ENCODE data around the gene IFI35. TPM values are rescaled to one million over a fixed set of nuclear protein-coding genes. Genes with fewer than 3 reads are reported as not detected.

The IFI35 gene
- total RNA-seq, 4 donors from 2014 or later = 20.7 to 44.1 (median 24.8) TPM

- TF ChIP-seq, protein P1, sequence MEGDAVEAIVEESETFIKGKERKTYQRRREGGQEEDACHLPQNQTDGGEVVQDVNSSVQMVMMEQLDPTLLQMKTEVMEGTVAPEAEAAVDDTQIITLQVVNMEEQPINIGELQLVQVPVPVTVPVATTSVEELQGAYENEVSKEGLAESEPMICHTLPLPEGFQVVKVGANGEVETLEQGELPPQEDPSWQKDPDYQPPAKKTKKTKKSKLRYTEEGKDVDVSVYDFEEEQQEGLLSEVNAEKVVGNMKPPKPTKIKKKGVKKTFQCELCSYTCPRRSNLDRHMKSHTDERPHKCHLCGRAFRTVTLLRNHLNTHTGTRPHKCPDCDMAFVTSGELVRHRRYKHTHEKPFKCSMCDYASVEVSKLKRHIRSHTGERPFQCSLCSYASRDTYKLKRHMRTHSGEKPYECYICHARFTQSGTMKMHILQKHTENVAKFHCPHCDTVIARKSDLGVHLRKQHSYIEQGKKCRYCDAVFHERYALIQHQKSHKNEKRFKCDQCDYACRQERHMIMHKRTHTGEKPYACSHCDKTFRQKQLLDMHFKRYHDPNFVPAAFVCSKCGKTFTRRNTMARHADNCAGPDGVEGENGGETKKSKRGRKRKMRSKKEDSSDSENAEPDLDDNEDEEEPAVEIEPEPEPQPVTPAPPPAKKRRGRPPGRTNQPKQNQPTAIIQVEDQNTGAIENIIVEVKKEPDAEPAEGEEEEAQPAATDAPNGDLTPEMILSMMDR (IDR thresholded peaks at IDR 0.05; ENCODE audit: low read depth) = no peak
Observed at GRCh38 chr17:43020789-43021740, 14.5 kb downstream of the IFI35 start.

GRCh38 chr17:43021741-43022512, 15.3 kb downstream of the IFI35 start, which contains the start of gene VAT1:
Gene VAT1, minus strand, starts transcription at chr17:43022385. Its CDS starts 63 bp downstream, at chr17:43022322.
- TF ChIP-seq, protein P1 (IDR thresholded peaks at IDR 0.05; ENCODE audit: low read depth) = no peak

DNA sequence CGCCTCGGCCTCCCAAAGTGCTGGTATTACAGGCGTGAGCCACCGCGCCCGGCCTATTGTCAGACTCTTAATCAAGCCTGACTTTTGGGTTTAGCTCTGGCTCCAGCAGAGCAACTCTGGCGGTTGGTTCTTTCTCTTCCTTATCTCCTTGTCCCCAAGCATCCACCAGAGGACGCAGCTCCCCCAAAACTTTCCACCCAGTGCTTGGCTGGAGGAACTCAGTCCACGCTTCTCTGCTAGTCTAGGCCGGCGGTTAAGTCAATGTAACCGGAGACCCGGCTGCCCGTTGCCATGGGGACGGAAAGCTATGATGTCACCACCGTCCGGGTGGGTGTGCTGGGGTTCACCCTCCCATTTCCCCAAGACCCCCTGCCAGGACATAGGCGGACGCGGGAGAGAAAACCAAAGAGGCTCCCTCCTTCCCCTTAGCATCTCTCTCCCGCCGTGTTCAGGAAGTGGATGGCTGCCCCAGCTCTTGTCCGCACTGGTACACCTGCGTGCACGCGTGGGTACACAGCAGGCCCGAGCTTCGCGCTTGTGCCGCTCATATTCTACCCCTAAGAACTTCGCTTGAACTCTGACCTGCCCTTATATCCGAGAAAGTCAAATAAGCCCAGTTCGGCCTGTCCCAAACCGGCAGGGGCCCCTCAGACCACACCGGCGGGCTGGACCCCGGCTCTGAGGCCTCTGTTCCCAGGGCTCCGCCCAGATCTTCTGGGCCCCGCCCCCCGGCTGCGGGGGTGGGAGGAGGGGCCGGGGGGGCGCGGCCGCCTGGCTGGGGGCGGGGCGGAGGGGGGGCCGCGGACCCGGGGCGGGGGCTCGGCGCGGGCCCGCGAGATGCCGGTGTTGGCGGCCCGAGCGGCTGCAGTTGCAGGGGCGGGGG, 18.1 kb downstream of the IFI35 start, which contains the start of gene RND2:
Gene RND2 (plus strand): TSS at position 825 of the 883 bp plus-strand sequence. CDS start 117 bp downstream, outside the sequence.
- TF ChIP-seq, protein P1 (IDR thresholded peaks at IDR 0.05; ENCODE audit: low read depth) = no peak

GRCh38 chr17:43025290-43025657, 18.7 kb downstream of the IFI35 start:
- TF ChIP-seq, protein P1 (IDR thresholded peaks at IDR 0.05; ENCODE audit: low read depth) = no peak

GRCh38 chr17:43025766-43026537, 19.4 kb downstream of the IFI35 start:
- TF ChIP-seq, protein P1 (IDR thresholded peaks at IDR 0.05; ENCODE audit: low read depth) = no peak

DNA sequence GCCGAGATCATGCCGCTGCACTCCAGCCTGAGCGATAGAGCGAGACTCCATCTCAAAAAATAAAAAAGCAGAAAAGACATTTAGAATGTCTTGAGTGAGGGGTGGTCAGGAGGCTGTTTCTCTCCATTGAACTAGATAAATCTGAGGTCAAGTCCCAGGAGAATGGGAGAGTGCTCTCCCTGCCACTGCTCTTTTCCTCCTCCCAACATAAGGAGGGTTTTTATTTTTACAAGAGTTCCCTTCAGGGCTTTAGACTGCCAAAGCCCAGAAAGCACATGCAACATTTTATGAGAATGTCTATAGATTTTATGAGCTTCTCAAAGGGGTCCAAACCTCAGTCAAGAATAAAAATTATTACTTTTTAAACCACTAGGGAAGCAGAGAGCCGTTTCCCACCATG, 20.0 kb downstream of the IFI35 start:
- TF ChIP-seq, protein P1 (IDR thresholded peaks at IDR 0.05; ENCODE audit: low read depth) = no peak
